Duodenal mucosa (tissue), 2 donors: ENCODE data around the gene GATA2.

ENCODE experiments used
- H3K27ac ChIP-seq: one replicate; pipeline ENCODE4 v1.7.0; 2013; ENCODE audit warnings: low read depth, low read length
- H3K27me3 ChIP-seq, 2 donors: one replicate each; pipeline ENCODE4 v1.7.0; 2013; ENCODE audit warnings: low read length in 2 of 2, control low read depth in 1 of 2; ENCODE audit not compliant: insufficient read depth in 2 of 2, control insufficient read depth in 1 of 2
- H3K36me3 ChIP-seq, 2 donors: one replicate each; pipeline ENCODE4 v1.7.0; 2013; ENCODE audit warnings: low read length in 2 of 2, control low read depth in 1 of 2; ENCODE audit not compliant: insufficient read depth in 2 of 2, control insufficient read depth in 1 of 2
- H3K4me1 ChIP-seq, 2 donors: one replicate each; pipeline ENCODE4 v1.7.0; 2013; ENCODE audit warnings: low read length in 2 of 2, control low read depth in 1 of 2; ENCODE audit not compliant: insufficient read depth in 2 of 2, control insufficient read depth in 1 of 2
- H3K4me3 ChIP-seq, 2 donors: one replicate each; pipeline ENCODE4 v1.7.0; 2013; ENCODE audit warnings: low read length in 2 of 2, low read depth in 1 of 2
- H3K9ac ChIP-seq, 2 donors: one replicate each; pipeline ENCODE4 v1.7.0; 2013; ENCODE audit warnings: low read length in 2 of 2, low read depth in 1 of 2
- H3K9me3 ChIP-seq, 2 donors: one replicate each; pipeline ENCODE4 v1.7.0; 2013; ENCODE audit warnings: low read length in 2 of 2, control low read depth in 1 of 2; ENCODE audit not compliant: control insufficient read depth in 1 of 2

The GATA2 gene

GRCh38 chr3:128448491-128448890, 44.5 kb downstream of the GATA2 start:
- H3K9me3 ChIP-seq = no peaks in the 10 kb centered on the region
- H3K36me3 ChIP-seq = no peaks in the 10 kb centered on the region
- H3K4me3 ChIP-seq = no peak overlapping the region
- no peak overlapping the region for H3K9ac ChIP-seq
- H3K27me3 ChIP-seq = peaks cover 0 to 4% of the 10 kb centered on the region in 2 donors
- H3K27ac ChIP-seq = no peak overlapping the region
- no peaks in the 10 kb centered on the region for H3K4me1 ChIP-seq

DNA sequence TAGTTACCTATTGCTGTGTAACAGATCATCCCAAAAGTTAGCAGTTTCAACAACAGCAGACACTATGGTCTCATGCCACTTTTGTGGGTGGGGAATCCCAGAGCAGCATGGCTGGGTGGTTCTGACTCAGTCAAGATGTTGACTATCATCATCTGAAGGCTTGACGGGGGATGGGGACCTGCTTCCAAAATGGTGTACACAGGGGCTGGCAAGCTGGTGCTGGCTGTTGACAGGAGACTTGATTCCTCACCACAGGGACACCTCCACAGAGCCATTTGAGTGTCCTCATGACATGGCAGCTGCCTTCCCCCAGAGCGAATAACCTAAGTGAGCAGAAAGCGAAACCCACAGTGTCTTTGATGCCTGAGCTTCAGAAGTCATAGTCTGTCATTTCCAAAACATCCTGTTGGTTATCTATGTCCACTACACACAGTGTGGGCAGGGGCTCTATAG, 45.4 kb downstream of the GATA2 start:
- H3K9me3 ChIP-seq = no peaks in the 10 kb centered on the region

GRCh38 chr3:128446821-128447220, 46.2 kb downstream of the GATA2 start:
- Histone ChIP-seq H3K9me3 (no peaks in the 10 kb centered on the region), H3K36me3 (no peaks in the 10 kb centered on the region), H3K9ac (no peak overlapping the region), H3K4me3 (no peak overlapping the region), H3K4me1 (no peaks in the 10 kb centered on the region), H3K27me3 (peaks cover 0 to 4% of the 10 kb centered on the region in 2 donors), H3K27ac (no peak overlapping the region)

More for the DNA sequence above, 45.4 kb downstream of the GATA2 start:
- Histone ChIP-seq H3K27ac (no peak overlapping the region), H3K4me3 (no peak overlapping the region), H3K4me1 (no peaks in the 10 kb centered on the region), H3K27me3 (peaks cover 0 to 4% of the 10 kb centered on the region in 2 donors), H3K9ac (no peak overlapping the region), H3K36me3 (no peaks in the 10 kb centered on the region)

DNA sequence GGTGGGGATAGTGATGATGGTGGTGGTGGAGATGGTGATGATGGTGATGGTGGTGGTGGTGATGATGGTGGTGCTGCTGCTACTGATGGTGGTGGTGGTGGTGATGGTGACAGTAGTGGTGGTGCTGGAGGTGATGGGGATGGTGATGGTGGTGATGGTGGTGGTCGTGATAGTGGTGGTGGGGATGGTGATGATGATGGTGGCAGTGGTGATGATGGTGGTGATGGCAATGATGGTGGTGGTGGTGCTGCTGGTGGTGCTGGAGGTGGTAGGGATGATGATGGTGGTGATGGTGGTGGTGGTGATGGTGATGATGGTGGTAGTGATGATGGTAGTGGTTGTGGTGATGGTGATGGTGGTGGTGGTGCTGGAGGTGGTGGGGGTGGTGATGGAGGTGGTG, 47.6 kb downstream of the GATA2 start:
- no peak overlapping the region for H3K27ac ChIP-seq
- H3K4me1 ChIP-seq = no peaks in the 10 kb centered on the region
- H3K4me3 ChIP-seq = no peak overlapping the region
- no peaks in the 10 kb centered on the region for H3K36me3 ChIP-seq
- no peaks in the 10 kb centered on the region for H3K27me3 ChIP-seq
- H3K9me3 ChIP-seq = no peaks in the 10 kb centered on the region
- no peak overlapping the region for H3K9ac ChIP-seq

- H3K9me3 ChIP-seq = no peaks in the 10 kb centered on the region
- H3K27ac ChIP-seq = no peak overlapping the region
- no peaks in the 10 kb centered on the region for H3K36me3 ChIP-seq
- H3K4me1 ChIP-seq = no peaks in the 10 kb centered on the region
- H3K9ac ChIP-seq = no peak overlapping the region
- no peaks in the 10 kb centered on the region for H3K27me3 ChIP-seq
- H3K4me3 ChIP-seq = no peak overlapping the region
Measured at GRCh38 chr3:128443771-128444170, 49.2 kb downstream of the GATA2 start.

DNA sequence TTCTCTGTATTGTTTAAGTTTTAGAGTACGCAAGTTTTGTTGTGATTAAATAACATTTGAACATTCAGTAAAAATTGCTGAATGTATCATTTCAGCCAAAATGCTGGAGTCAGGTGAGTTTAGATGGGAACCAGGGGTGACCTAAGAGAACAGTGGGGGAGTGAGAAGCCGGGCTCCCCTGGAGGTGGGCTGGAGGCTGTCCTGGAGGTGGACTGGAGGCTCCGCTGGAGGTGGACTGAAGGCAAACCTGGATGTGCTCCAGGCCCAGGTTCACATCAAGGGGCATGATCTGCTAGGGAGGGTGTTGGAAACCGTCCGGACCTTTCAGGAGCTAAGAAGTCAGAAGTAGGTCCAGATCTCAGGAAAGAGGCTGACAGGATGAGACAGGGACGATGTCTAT, 50.1 kb downstream of the GATA2 start:
- Histone ChIP-seq H3K4me1 (no peaks in the 10 kb centered on the region), H3K4me3 (no peak overlapping the region), H3K9me3 (no peaks in the 10 kb centered on the region), H3K27me3 (peaks cover 0 to 2% of the 10 kb centered on the region in 2 donors), H3K36me3 (no peaks in the 10 kb centered on the region), H3K27ac (no peak overlapping the region), H3K9ac (no peak overlapping the region)

DNA sequence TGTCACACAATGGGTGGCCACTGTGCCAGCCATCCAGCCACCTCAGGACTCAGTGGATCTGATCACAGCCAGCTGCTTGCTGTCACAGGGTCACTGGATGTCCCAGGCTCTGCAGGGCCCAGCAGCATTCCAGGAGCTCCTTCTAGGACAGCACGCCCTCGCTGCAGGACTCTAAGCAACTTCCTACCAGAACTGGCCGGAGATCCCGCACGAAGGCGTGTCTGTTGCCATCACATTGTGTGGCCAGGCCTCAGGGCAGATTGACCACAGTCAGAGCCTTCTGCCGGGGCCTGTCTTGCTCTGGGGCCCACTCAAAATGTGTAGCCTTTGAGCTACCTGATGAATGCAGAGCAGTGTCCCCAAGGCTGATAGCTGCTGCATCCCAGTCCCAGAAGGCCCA, 50.9 kb downstream of the GATA2 start:
- H3K27ac ChIP-seq = no peak overlapping the region
- no peaks in the 10 kb centered on the region for H3K36me3 ChIP-seq
- no peaks in the 10 kb centered on the region for H3K9me3 ChIP-seq
- no peak overlapping the region for H3K4me3 ChIP-seq
- no peak overlapping the region for H3K9ac ChIP-seq
- peaks cover 0 to 2% of the 10 kb centered on the region in 2 donors for H3K27me3 ChIP-seq
- H3K4me1 ChIP-seq = no peaks in the 10 kb centered on the region

GRCh38 chr3:128439226-128439625, 53.8 kb downstream of the GATA2 start:
- no peaks in the 10 kb centered on the region for H3K4me1 ChIP-seq
- peaks cover 5 to 9% of the 10 kb centered on the region in 2 donors for H3K27me3 ChIP-seq

GRCh38 chr3:128438488-128439072, 54.4 kb downstream of the GATA2 start:
- Histone ChIP-seq H3K9me3 (no peaks in the 10 kb centered on the region), H3K27ac (no peak overlapping the region), H3K27me3 (peaks cover 12 to 15% of the 10 kb centered on the region in 2 donors), H3K9ac (no peak overlapping the region), H3K4me1 (no peaks in the 10 kb centered on the region), H3K36me3 (no peaks in the 10 kb centered on the region), H3K4me3 (no peak overlapping the region)

More at GRCh38 chr3:128439226-128439625, 53.8 kb downstream of the GATA2 start:
- no peaks in the 10 kb centered on the region for H3K36me3 ChIP-seq
- no peak overlapping the region for H3K4me3 ChIP-seq
- H3K27ac ChIP-seq = no peak overlapping the region
- H3K9ac ChIP-seq = no peak overlapping the region
- no peaks in the 10 kb centered on the region for H3K9me3 ChIP-seq

- H3K27me3 ChIP-seq = peaks cover 31 to 34% of the 10 kb centered on the region in 2 donors
- no peak overlapping the region for H3K27ac ChIP-seq
- no peak overlapping the region for H3K9ac ChIP-seq
- no peaks in the 10 kb centered on the region for H3K9me3 ChIP-seq
- no peaks in the 10 kb centered on the region for H3K4me1 ChIP-seq
- H3K4me3 ChIP-seq = no peak overlapping the region
- no peaks in the 10 kb centered on the region for H3K36me3 ChIP-seq
Measured at GRCh38 chr3:128436214-128436613, 56.8 kb downstream of the GATA2 start.
